ENCODE measurements around the gene YBX1. TPM values are rescaled to one million over a fixed set of nuclear protein-coding genes. Genes with fewer than 3 reads are reported as not detected.

YBX1 gene
- total RNA-seq, result 645 and 748 TPM in 2 replicates

DNA sequence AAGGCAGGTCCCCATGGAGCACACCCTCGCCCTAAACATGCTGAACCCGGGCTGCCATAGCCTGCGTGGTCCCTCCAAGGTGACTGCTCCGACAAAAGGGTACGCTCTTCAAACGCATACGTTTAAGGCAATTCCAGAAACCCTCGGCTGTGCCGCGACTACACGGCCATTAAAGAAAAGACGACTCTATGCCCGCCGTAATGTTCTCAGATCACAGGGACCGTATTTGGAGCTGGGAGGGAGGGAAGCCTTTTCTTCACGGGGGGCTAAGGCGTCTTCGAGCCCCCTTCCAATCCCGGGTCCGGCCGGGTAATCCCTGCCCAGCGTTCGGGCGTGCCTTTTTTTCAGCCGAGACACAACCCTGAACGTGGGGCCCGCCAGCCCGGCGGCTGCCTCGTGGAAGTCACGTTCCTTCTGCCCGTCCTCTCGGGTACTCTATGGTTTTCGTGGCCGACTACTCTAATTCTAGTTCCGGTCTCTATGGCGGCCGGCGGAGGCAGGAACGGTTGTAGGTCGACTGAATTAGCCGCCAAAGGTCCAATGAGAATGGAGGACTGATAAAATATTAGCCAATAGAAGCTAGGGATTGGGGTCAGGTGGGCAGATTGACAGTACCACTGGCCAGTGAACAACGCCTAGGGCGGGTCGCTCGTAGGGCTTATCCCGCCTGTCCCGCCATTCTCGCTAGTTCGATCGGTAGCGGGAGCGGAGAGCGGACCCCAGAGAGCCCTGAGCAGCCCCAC is at the start of gene YBX1:
Gene YBX1, plus strand, starts transcription at position 678 of the 743 bp plus-strand sequence. CDS start 148 bp downstream, outside the sequence.

DNA sequence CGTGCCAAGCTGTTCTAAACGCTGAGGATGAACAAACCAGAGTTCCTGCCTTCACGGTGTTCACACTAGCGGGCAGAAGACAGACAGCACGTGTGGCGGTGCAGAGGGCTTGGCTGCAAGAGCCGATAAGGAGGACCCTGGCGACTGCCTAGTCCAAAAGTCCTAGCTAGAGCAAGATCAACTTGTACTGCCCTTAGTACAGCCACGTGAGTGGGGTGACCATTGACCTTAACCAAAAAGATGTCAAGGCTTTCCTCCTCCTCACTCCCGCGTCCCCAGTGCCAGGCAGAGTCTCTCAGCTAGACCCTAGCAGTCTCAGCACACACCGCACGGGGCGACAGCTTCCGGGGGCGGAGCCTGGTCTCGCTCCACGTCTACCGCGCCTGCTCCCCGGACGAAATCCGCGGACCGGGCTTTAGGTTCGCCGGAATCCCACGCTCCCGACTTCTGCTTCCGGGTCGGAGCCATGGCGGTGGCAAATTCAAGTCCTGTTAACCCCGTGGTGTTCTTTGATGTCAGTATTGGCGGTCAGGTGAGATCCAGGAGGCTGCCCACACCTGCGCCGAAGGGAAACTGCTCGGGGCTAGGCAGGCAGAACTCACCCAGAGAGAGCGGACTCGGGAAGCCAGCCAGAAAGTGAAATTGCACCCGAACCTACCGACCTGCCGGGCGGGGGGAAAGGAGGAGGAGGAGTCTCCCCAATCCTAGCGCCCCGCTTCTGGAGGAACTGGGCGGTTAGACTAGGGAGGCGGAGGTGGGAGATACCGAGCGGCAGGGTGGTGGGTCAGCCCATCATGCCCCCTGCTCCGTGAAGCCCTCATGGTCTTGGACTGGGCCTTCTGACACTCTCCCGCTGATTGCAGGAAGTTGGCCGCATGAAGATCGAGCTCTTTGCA is 24.0 kb upstream of the YBX1 start, which contains the start of gene PPIH:
Gene PPIH, plus strand, starts transcription at position 443 of the 896 bp plus-strand sequence. Its CDS starts 24 bp downstream, at position 467.

GRCh38 chr1:42739753-42740700 is 57.8 kb downstream of the YBX1 start, which contains the start of gene CLDN19:
TSS of gene CLDN19 (minus strand) at chr1:42740236. CDS start at chr1:42740063, 173 bp downstream.

Other genes with a start within 250 kb of the YBX1 start
- gene ZMYND12, start 226.4 kb upstream of the YBX1 start, total RNA-seq, result 0.48 TPM in 1 of 2 replicates, not detected in the other
- 33.6 and 56.5 TPM in 2 replicates for gene PPCS, start 225.9 kb upstream of the YBX1 start, total RNA-seq
- gene CCDC30, start 219.1 kb upstream of the YBX1 start, total RNA-seq, result 0.57 and 1.3 TPM in 2 replicates
- 28.4 and 40.8 TPM in 2 replicates for gene PPIH, start 24.0 kb upstream of the YBX1 start, total RNA-seq
- not detected in 2 replicates for gene CLDN19, start 57.8 kb downstream of the YBX1 start, total RNA-seq
- 120 and 159 TPM in 2 replicates for gene P3H1, start 84.6 kb downstream of the YBX1 start, total RNA-seq
- 4.9 and 5.9 TPM in 2 replicates for gene C1orf50, start 84.8 kb downstream of the YBX1 start, total RNA-seq
- not detected in 2 replicates for gene TMEM269, start 102.6 kb downstream of the YBX1 start, total RNA-seq
- 7.8 and 10.5 TPM in 2 replicates for gene ERMAP, start 134.7 kb downstream of the YBX1 start, total RNA-seq
- gene SVBP, start 135.0 kb downstream of the YBX1 start, total RNA-seq, result 17.6 and 25.2 TPM in 2 replicates
- gene ZNF691, start 164.2 kb downstream of the YBX1 start, total RNA-seq, result 5.9 and 6.2 TPM in 2 replicates